ENCODE results near the gene VMP1. TPM values are rescaled to one million over a fixed set of nuclear protein-coding genes. Genes with fewer than 3 reads are reported as not detected.

VMP1 gene
- 364 and 450 TPM in 2 replicates for total RNA-seq

GRCh38 chr17:59707149-59707970, at the start of gene VMP1, which contains the start of gene PTRH2:
VMP1 (plus strand) TSS chr17:59707654; CDS start chr17:59731447, 23,793 bp downstream.
PTRH2 (minus strand) TSS chr17:59707430; CDS start chr17:59697978, 9,452 bp downstream.

Small RNA genes lying within 50 kb of the gene (small RNA-seq; reads per million reads assigned to genes)
- gene AC040904.1 (not detected), gene RNU6-450P (not detected)

Other genes starting within 250 kb of the VMP1 start
- 88.9 and 104 TPM in 2 replicates for gene DHX40, start 142.0 kb upstream of the VMP1 start, total RNA-seq
- gene CLTC, start 87.8 kb upstream of the VMP1 start, total RNA-seq = 523 and 566 TPM in 2 replicates
- 16.6 and 18.6 TPM in 2 replicates for gene PTRH2, start 224 bp upstream of the VMP1 start, total RNA-seq
- gene TUBD1, start 185.3 kb downstream of the VMP1 start, total RNA-seq = 6.1 and 7.9 TPM in 2 replicates
- gene RPS6KB1, start 185.5 kb downstream of the VMP1 start, total RNA-seq = 28.8 and 31.9 TPM in 2 replicates

All from articular chondrocyte of knee joint (primary cell).